AG04450 (cell line): ENCODE results near the gene GPR107. TPM values are rescaled to one million over a fixed set of nuclear protein-coding genes. Genes with fewer than 3 reads are reported as not detected.

Experiments
- CTCF ChIA-PET: fragments of 300-600, 350-600 bp; formaldehyde crosslinking; extraction: SDS; loops from one replicate; lab custom pipeline; 2022; ENCODE audit warnings: antibody characterized with exemption, inconsistent platforms; lab: Charles Lee
- POLR2A ChIA-PET: fragments of 350-600 bp; formaldehyde crosslinking; extraction: SDS; loops from one replicate; lab custom pipeline; 2021; ENCODE audit warnings: antibody characterized with exemption, inconsistent platforms; lab: Yijun Ruan, JAX
- DNase-seq: peaks from one replicate; pipeline ENCODE4 v3.0.0-alpha.2; 2011; ENCODE audit warnings: low read depth, low spot score
- H3K27ac ChIP-seq: one replicate; pipeline ENCODE4 v1.5.1; 2012; ENCODE audit warnings: low read depth, low read length, control low read depth
- H3K27me3 ChIP-seq: one replicate; pipeline ENCODE4 v1.6.0; 2012; ENCODE audit warnings: low read length; ENCODE audit not compliant: control insufficient read depth, insufficient read depth
- H3K4me3 ChIP-seq: 2 replicates; pipeline ENCODE4 v1.5.1; 2011; ENCODE audit warnings: mild to moderate bottlenecking, low read depth, low read length, control low read depth
- H3K9me3 ChIP-seq: 2 replicates; pipeline ENCODE4 v1.5.1; 2012; ENCODE audit warnings: low read length; ENCODE audit not compliant: control insufficient read depth, insufficient read depth
- CTCF ChIP-seq: IDR thresholded peaks from 2 replicates; pipeline ENCODE4 v1.5.1; 2011; ENCODE audit warnings: low read depth, low read length, control low read depth, inconsistent platforms
- polyA plus RNA-seq: library from polyadenylated mRNA; depleted of rRNA; stranded (reverse); fragments of >200 nt; gene quantifications from 2 replicates; pipeline ENCODE4 v1.2.3, GENCODE V29; 2011

The GPR107 gene
- polyA plus RNA-seq, 1 experiment = 45.1 TPM

- no peak for TF ChIP-seq CTCF
- Histone ChIP-seq H3K9me3 (no peaks in the 10 kb centered on the region), H3K27ac (no peak overlapping the region), H3K27me3 (no peaks in the 10 kb centered on the region), H3K4me3 (no peak overlapping the region)
- DNase-seq = no peak
- POLR2A ChIA-PET = no interaction called here
- CTCF ChIA-PET = interaction anchor here (2.5 kb wide), 1 partner anchor 131 kb away, joined by 10 read pairs; no protein-coding TSS in a partner anchor
These were observed 58.3 kb downstream of the GPR107 start for GRCh38 chr9:130111786-130112537.

GRCh38 chr9:130112538-130113151, 58.9 kb downstream of the GPR107 start:
- Histone ChIP-seq H3K27ac (no peak overlapping the region), H3K4me3 (no peak overlapping the region), H3K27me3 (no peaks in the 10 kb centered on the region), H3K9me3 (no peaks in the 10 kb centered on the region)
- CTCF ChIA-PET = interaction anchor here (0.8 to 2.5 kb wide), 2 partner anchors 124 to 130 kb away, joined by 5 to 10 read pairs; no protein-coding TSS in a partner anchor
- no peak for DNase-seq
- POLR2A ChIA-PET = no interaction called here
- no peak for TF ChIP-seq CTCF

GRCh38 chr9:130114741-130115140, 61.0 kb downstream of the GPR107 start:
- CTCF ChIA-PET = interaction anchor here (0.5 to 1.6 kb wide), 3 partner anchors 15 to 128 kb away, joined by 3 to 8 read pairs (median 4); no protein-coding TSS in a partner anchor
- Histone ChIP-seq H3K9me3 (no peaks in the 10 kb centered on the region; the same call in 1 of the 2 replicates), H3K4me3 (no peak overlapping the region), H3K27me3 (no peaks in the 10 kb centered on the region), H3K27ac (no peak overlapping the region)
- no peak for DNase-seq
- POLR2A ChIA-PET = no interaction called here
- TF ChIP-seq CTCF = no peak

GRCh38 chr9:130116346-130116745, 62.6 kb downstream of the GPR107 start:
- H3K4me3 ChIP-seq = no peak overlapping the region
- TF ChIP-seq CTCF = no peak
- no peaks in the 10 kb centered on the region; the same call in 1 of the 2 replicates for H3K9me3 ChIP-seq
- no peak overlapping the region for H3K27ac ChIP-seq
- H3K27me3 ChIP-seq = no peaks in the 10 kb centered on the region
- POLR2A ChIA-PET = no interaction called here
- no peak for DNase-seq
- CTCF ChIA-PET = interaction anchor here (5.2 kb wide), 1 partner anchor 9 kb away, joined by 22 read pairs; no protein-coding TSS in a partner anchor

GRCh38 chr9:130117376-130117775, 63.7 kb downstream of the GPR107 start:
- ChIA-PET CTCF (interaction anchor here (5.2 kb wide), 1 partner anchor 10 kb away, joined by 22 read pairs; no protein-coding TSS in a partner anchor), POLR2A (no interaction called here)
- H3K27me3 ChIP-seq = no peaks in the 10 kb centered on the region
- H3K27ac ChIP-seq = no peak overlapping the region
- H3K9me3 ChIP-seq = no peaks in the 10 kb centered on the region; the same call in 1 of the 2 replicates
- TF ChIP-seq CTCF = no peak
- no peak overlapping the region for H3K4me3 ChIP-seq
- no peak for DNase-seq
